Esophagus squamous epithelium (tissue), 5 donors: ENCODE measurements around the gene TSBP1. TPM values are rescaled to one million over a fixed set of nuclear protein-coding genes. Genes with fewer than 3 reads are reported as not detected.
"Not testable (repeated sequence)": the region's sequence is repeated elsewhere in the genome, so short reads cannot be mapped to it uniquely, and the experiment has no call there.

Source experiments
- DNase-seq: peaks from one replicate; lab custom pipeline; 2025; lab: John Stamatoyannopoulos, UW
- H3K27ac ChIP-seq, 4 donors: fragments of 200-600 bp; sonication (generic); one replicate each; pipeline ENCODE4 v1.5.1; 2016 to 2019; ENCODE audit warnings: mild to moderate bottlenecking in 1 of 4
- H3K27me3 ChIP-seq, 4 donors: fragments of 200-600 bp; sonication (generic); 1 replicate in 3 of 4; 2 replicates in 1 of 4; pipeline versions ENCODE4 v1.5.1 to v1.6.0; 2017 to 2021; ENCODE audit warnings: antibody characterized with exemption in 1 of 4
- H3K36me3 ChIP-seq, 3 donors: fragments of 200-600 bp; sonication (generic); one replicate each; pipeline ENCODE4 v1.5.1; 2016 to 2019
- H3K4me1 ChIP-seq, 3 donors: fragments of 200-600 bp; sonication (generic); one replicate each; pipeline ENCODE4 v1.5.1; 2017 to 2019
- H3K4me3 ChIP-seq, 4 donors: fragments of 200-600 bp; sonication (generic); 1 replicate in 3 of 4; 2 replicates in 1 of 4; pipeline ENCODE4 v1.5.1; 2016 to 2019; ENCODE audit warnings: mild to moderate bottlenecking in 2 of 4, moderate library complexity in 1 of 4
- H3K9me3 ChIP-seq, 3 donors: fragments of 200-600 bp; sonication (generic); one replicate each; pipeline ENCODE4 v1.5.1; 2016 to 2019
- POLR2A ChIP-seq, 4 donors: fragments of 450-650 bp; IDR thresholded peaks; one replicate each; pipeline ENCODE4 v1.6.1; 2017; ENCODE audit warnings: antibody characterized with exemption in 4 of 4, mild to moderate bottlenecking in 4 of 4, moderate library complexity in 3 of 4
- WGBS, 2 donors: methylation state at CpG; one replicate each; pipeline ENCODE4 v1.1.5; 2018; 5-methylcytosine and 5-hydroxymethylcytosine counted together
- intact Hi-C: fragments of 100-400 bp; cut with DNase I; formaldehyde crosslinking; loops from one replicate; pipeline ENCODE4 v1.15.0; 2022
- total RNA-seq, 4 donors: library from RNA; depleted of rRNA; stranded (reverse); fragments of >200 nt; gene quantifications; one replicate each; pipeline ENCODE4 v1.1.0, GENCODE V29; 2016
- TF ChIP-seq, protein P1 (sequence below), 6 experiments: fragments of 450-650 bp in 4 of 6; fragments of 200-600 bp in 2 of 6; sonication (generic) in 2 of 6; IDR thresholded peaks; one replicate each; pipeline ENCODE4 v1.5.1; 2016 to 2019; ENCODE audit warnings: antibody characterized with exemption in 6 of 6, mild to moderate bottlenecking in 4 of 6, moderate library complexity in 4 of 6
- donor health status: DM: yes; HTN: yes; CAD: no.

TSBP1 gene
- total RNA-seq, 4 donors from 2014 or later = not detected

GRCh38 chr6:32369660-32370059, 2.0 kb downstream of the TSBP1 start:
- no peak for DNase-seq
- H3K27me3 ChIP-seq = no peaks in the 10 kb centered on the region
- H3K4me1 ChIP-seq = no peaks in the 10 kb centered on the region
- WGBS, 2 donors = 35 to 43% methylated on average over 3 of the region's 3 CpGs
- H3K36me3 ChIP-seq = no peaks in the 10 kb centered on the region
- no peaks in the 10 kb centered on the region for H3K9me3 ChIP-seq
- H3K4me3 ChIP-seq = no peak overlapping the region
- intact Hi-C loops = no loop called here
- no peak overlapping the region for H3K27ac ChIP-seq
- TF ChIP-seq, protein P1, sequence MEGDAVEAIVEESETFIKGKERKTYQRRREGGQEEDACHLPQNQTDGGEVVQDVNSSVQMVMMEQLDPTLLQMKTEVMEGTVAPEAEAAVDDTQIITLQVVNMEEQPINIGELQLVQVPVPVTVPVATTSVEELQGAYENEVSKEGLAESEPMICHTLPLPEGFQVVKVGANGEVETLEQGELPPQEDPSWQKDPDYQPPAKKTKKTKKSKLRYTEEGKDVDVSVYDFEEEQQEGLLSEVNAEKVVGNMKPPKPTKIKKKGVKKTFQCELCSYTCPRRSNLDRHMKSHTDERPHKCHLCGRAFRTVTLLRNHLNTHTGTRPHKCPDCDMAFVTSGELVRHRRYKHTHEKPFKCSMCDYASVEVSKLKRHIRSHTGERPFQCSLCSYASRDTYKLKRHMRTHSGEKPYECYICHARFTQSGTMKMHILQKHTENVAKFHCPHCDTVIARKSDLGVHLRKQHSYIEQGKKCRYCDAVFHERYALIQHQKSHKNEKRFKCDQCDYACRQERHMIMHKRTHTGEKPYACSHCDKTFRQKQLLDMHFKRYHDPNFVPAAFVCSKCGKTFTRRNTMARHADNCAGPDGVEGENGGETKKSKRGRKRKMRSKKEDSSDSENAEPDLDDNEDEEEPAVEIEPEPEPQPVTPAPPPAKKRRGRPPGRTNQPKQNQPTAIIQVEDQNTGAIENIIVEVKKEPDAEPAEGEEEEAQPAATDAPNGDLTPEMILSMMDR (IDR thresholded peaks at IDR 0.05) = no peak
- TF ChIP-seq POLR2A (IDR thresholded peaks at IDR 0.05) = no peak

- WGBS, 2 donors = 82 to 85% methylated on average over 3 of the region's 3 CpGs
- Histone ChIP-seq H3K4me1 (no peaks in the 10 kb centered on the region), H3K27ac (no peak overlapping the region), H3K9me3 (no peaks in the 10 kb centered on the region), H3K36me3 (no peaks in the 10 kb centered on the region), H3K27me3 (no peaks in the 10 kb centered on the region), H3K4me3 (no peak overlapping the region)
- no peak for TF ChIP-seq POLR2A (IDR thresholded peaks at IDR 0.05)
- TF ChIP-seq, protein P1 (IDR thresholded peaks at IDR 0.05) = no peak
- DNase-seq = no peak
- intact Hi-C loops = no loop called here
These were observed 4.1 kb downstream of the TSBP1 start for GRCh38 chr6:32367644-32368043.

- 44 to 55% methylated on average over 1 of the region's 1 CpG for WGBS, 2 donors
These were observed 12.5 kb downstream of the TSBP1 start for GRCh38 chr6:32359225-32359624.

DNA sequence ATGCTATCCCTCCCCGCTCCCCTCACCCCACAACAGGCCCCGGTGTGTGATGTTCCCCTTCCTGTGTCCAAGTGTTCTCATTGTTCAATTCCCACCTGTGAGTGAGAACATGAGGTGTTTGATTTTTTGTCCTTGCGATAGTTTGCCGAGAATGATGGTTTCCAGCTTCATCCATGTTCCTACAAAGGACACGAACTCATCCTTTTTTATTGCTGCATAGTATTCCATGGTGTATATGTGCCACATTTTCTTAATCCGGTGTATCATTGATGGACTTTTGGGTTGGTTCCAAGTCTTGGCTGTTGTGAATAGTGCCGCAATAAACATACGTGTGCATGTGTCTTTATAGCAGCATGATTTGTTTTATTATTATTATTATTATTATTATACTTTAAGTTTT, 13.2 kb downstream of the TSBP1 start:
- H3K27ac ChIP-seq, H3K27me3 ChIP-seq, DNase-seq, H3K4me1 ChIP-seq, H3K36me3 ChIP-seq, H3K9me3 ChIP-seq, intact Hi-C loops, H3K4me3 ChIP-seq: not testable (repeated sequence)
- 69 to 71% methylated on average over 8 of the region's 8 CpGs for WGBS, 2 donors

More at GRCh38 chr6:32359225-32359624, 12.5 kb downstream of the TSBP1 start:
- intact Hi-C loops, H3K27me3 ChIP-seq, H3K4me3 ChIP-seq, DNase-seq, H3K36me3 ChIP-seq, H3K4me1 ChIP-seq, H3K27ac ChIP-seq, H3K9me3 ChIP-seq: not testable (repeated sequence)

DNA sequence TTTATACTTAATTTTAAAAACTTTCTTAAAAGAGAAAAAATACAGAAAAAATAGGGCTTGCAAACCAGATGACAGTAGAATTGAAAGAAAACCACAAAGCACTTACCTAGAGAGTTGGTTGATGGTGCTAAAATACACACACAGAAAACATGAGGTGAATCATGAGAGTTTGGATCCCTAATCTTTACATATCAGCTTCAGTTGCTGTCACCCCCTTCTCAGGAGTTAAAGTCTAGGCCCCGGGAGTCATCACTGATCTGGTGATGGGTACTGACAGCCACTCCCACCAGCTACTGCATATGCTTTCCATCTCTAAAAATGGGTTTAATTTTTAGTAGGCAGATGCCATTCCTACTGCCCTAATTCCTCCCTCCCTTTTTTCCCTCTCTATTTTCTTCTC, 16.7 kb downstream of the TSBP1 start:
- H3K4me1 ChIP-seq = no peaks in the 10 kb centered on the region
- no peaks in the 10 kb centered on the region for H3K27me3 ChIP-seq
- no peaks in the 10 kb centered on the region for H3K36me3 ChIP-seq
- DNase-seq = no peak
- H3K4me3 ChIP-seq = no peak overlapping the region
- 70 to 89% methylated on average over 1 of the region's 1 CpG for WGBS, 2 donors
- TF ChIP-seq POLR2A (IDR thresholded peaks at IDR 0.05) = no peak
- TF ChIP-seq, protein P1 (IDR thresholded peaks at IDR 0.05) = no peak
- no peak overlapping the region for H3K27ac ChIP-seq
- H3K9me3 ChIP-seq = no peaks in the 10 kb centered on the region
- intact Hi-C loops = no loop called here

GRCh38 chr6:32353348-32353747, 18.4 kb downstream of the TSBP1 start:
- Histone ChIP-seq H3K9me3 (no peaks in the 10 kb centered on the region), H3K4me3 (no peak overlapping the region), H3K27me3 (no peaks in the 10 kb centered on the region), H3K4me1 (no peaks in the 10 kb centered on the region), H3K27ac (no peak overlapping the region), H3K36me3 (no peaks in the 10 kb centered on the region)
- TF ChIP-seq POLR2A (IDR thresholded peaks at IDR 0.05) = no peak
- TF ChIP-seq, protein P1 (IDR thresholded peaks at IDR 0.05) = no peak
- no peak for DNase-seq
- WGBS, 2 donors = 83 to 93% methylated on average over 2 of the region's 2 CpGs
- intact Hi-C loops = no loop called here
